HUES6 (cell line): ENCODE data around the gene ATG5.

Experiments used
- H3K27ac ChIP-seq: 2 replicates; pipeline ENCODE4 v1.7.0; 2013; ENCODE audit warnings: low read depth, mild to moderate bottlenecking, low read length, inconsistent platforms
- H3K27me3 ChIP-seq: 2 replicates; pipeline ENCODE4 v1.6.1; 2013; ENCODE audit warnings: low read length; ENCODE audit not compliant: control insufficient read depth, insufficient read depth
- H3K36me3 ChIP-seq: 2 replicates; pipeline ENCODE4 v1.6.1; 2013; ENCODE audit warnings: low read length; ENCODE audit not compliant: control insufficient read depth, insufficient read depth
- H3K4me1 ChIP-seq: 2 replicates; pipeline ENCODE4 v1.6.1; 2013; ENCODE audit warnings: low read length; ENCODE audit not compliant: control insufficient read depth, insufficient read depth
- H3K4me3 ChIP-seq: 2 replicates; pipeline ENCODE4 v1.5.1; 2013; ENCODE audit warnings: low read depth, low read length
- H3K9ac ChIP-seq: one replicate; pipeline ENCODE4 v1.6.1; 2013; ENCODE audit warnings: mild to moderate bottlenecking, low read length
- H3K9me3 ChIP-seq: 2 replicates; pipeline ENCODE4 v1.6.1; 2013; ENCODE audit warnings: low read depth, low read length; ENCODE audit not compliant: control insufficient read depth, insufficient read depth

The ATG5 gene

GRCh38 chr6:106325336-106326178, at the start of gene ATG5:
ATG5 (minus strand) TSS chr6:106325760; CDS start chr6:106316208, 9,552 bp downstream.
- peak within 1 kb of the TSS; percentile 93 for H3K4me3 ChIP-seq
- no peaks in the 10 kb centered on the region for H3K36me3 ChIP-seq
- peak within 1 kb of the TSS; percentile 92 for H3K9ac ChIP-seq
- H3K9me3 ChIP-seq, result no peaks in the 10 kb centered on the region
- peak within 1 kb of the TSS; percentile 90 for H3K27ac ChIP-seq
- H3K27me3 ChIP-seq, result no peaks in the 10 kb centered on the region
- peaks cover 5% of the 10 kb centered on the region for H3K4me1 ChIP-seq

- no peaks in the 10 kb centered on the region for H3K27me3 ChIP-seq
- H3K27ac ChIP-seq, result no peak overlapping the region
- no peaks in the 10 kb centered on the region for H3K9me3 ChIP-seq
- no peak overlapping the region for H3K4me3 ChIP-seq
- no peak overlapping the region for H3K9ac ChIP-seq
- H3K4me1 ChIP-seq, result peaks cover 5% of the 10 kb centered on the region; the same call in 1 of the 2 replicates
- no peaks in the 10 kb centered on the region for H3K36me3 ChIP-seq
These were observed 48.1 kb upstream of the ATG5 start for GRCh38 chr6:106373502-106374239.

- H3K36me3 ChIP-seq, result no peaks in the 10 kb centered on the region
- no peaks in the 10 kb centered on the region for H3K27me3 ChIP-seq
- peaks cover 5% of the 10 kb centered on the region; the same call in 1 of the 2 replicates for H3K4me1 ChIP-seq
- no peak overlapping the region for H3K27ac ChIP-seq
- no peak overlapping the region for H3K4me3 ChIP-seq
- no peaks in the 10 kb centered on the region for H3K9me3 ChIP-seq
- H3K9ac ChIP-seq, result no peak overlapping the region
These were observed 47.4 kb upstream of the ATG5 start for GRCh38 chr6:106372838-106373501.

- no peaks in the 10 kb centered on the region for H3K36me3 ChIP-seq
- no peak overlapping the region for H3K4me3 ChIP-seq
- peaks cover 5% of the 10 kb centered on the region; the same call in 1 of the 2 replicates for H3K4me1 ChIP-seq
- no peak overlapping the region for H3K27ac ChIP-seq
- no peaks in the 10 kb centered on the region for H3K27me3 ChIP-seq
- no peaks in the 10 kb centered on the region for H3K9me3 ChIP-seq
- no peak overlapping the region for H3K9ac ChIP-seq
These were observed 45.1 kb upstream of the ATG5 start for GRCh38 chr6:106370639-106371038.

GRCh38 chr6:106369739-106370138, 44.2 kb upstream of the ATG5 start:
- H3K4me1 ChIP-seq, result peaks cover 5% of the 10 kb centered on the region; the same call in 1 of the 2 replicates
- H3K27me3 ChIP-seq, result no peaks in the 10 kb centered on the region
- H3K9ac ChIP-seq, result no peak overlapping the region
- H3K27ac ChIP-seq, result no peak overlapping the region
- H3K36me3 ChIP-seq, result no peaks in the 10 kb centered on the region
- no peaks in the 10 kb centered on the region for H3K9me3 ChIP-seq
- no peak overlapping the region for H3K4me3 ChIP-seq

- Histone ChIP-seq H3K4me1 (0 out of 2 replicates have a peak, but pooled peaks cover 3% of the 10 kb centered on the region), H3K27ac (no peak overlapping the region), H3K27me3 (peaks cover 23% of the 10 kb centered on the region), H3K36me3 (no peaks in the 10 kb centered on the region), H3K9me3 (no peaks in the 10 kb centered on the region), H3K9ac (no peak overlapping the region), H3K4me3 (no peak overlapping the region)
These were observed 38.0 kb upstream of the ATG5 start for GRCh38 chr6:106363401-106364138.

- H3K27me3 ChIP-seq, result peaks cover 23% of the 10 kb centered on the region
- no peaks in the 10 kb centered on the region for H3K36me3 ChIP-seq
- H3K9ac ChIP-seq, result peak overlapping the region; percentile 9
- peak overlapping the region; percentile 85 for H3K4me3 ChIP-seq
- H3K9me3 ChIP-seq, result no peaks in the 10 kb centered on the region
- H3K27ac ChIP-seq, result no peak overlapping the region
- 0 out of 2 replicates have a peak, but pooled peaks cover 3% of the 10 kb centered on the region for H3K4me1 ChIP-seq
These were observed 35.5 kb upstream of the ATG5 start for GRCh38 chr6:106360989-106361430.

GRCh38 chr6:106360410-106360988, 34.9 kb upstream of the ATG5 start, which contains the start of gene CRYBG1:
CRYBG1 (plus strand) TSS chr6:106360717; CDS start chr6:106360909, 192 bp downstream.
- H3K4me3 ChIP-seq, result peak within 1 kb of the TSS; percentile 85
- H3K36me3 ChIP-seq, result no peaks in the 10 kb centered on the region
- H3K9me3 ChIP-seq, result no peaks in the 10 kb centered on the region
- peak within 1 kb of the TSS; percentile 9 for H3K9ac ChIP-seq
- peaks cover 23% of the 10 kb centered on the region for H3K27me3 ChIP-seq
- H3K4me1 ChIP-seq, result 0 out of 2 replicates have a peak, but pooled peaks cover 3% of the 10 kb centered on the region
- H3K27ac ChIP-seq, result no peak within 1 kb of the TSS

GRCh38 chr6:106359959-106360409, 34.4 kb upstream of the ATG5 start:
- 0 out of 2 replicates have a peak, but pooled peaks cover 3% of the 10 kb centered on the region for H3K4me1 ChIP-seq
- no peaks in the 10 kb centered on the region for H3K9me3 ChIP-seq
- H3K27me3 ChIP-seq, result peaks cover 23% of the 10 kb centered on the region
- peak overlapping the region; percentile 85 for H3K4me3 ChIP-seq
- H3K9ac ChIP-seq, result no peak overlapping the region
- H3K36me3 ChIP-seq, result no peaks in the 10 kb centered on the region
- no peak overlapping the region for H3K27ac ChIP-seq

GRCh38 chr6:106356378-106356777, 30.8 kb upstream of the ATG5 start:
- Histone ChIP-seq H3K36me3 (no peaks in the 10 kb centered on the region), H3K9ac (no peak overlapping the region), H3K4me1 (0 out of 2 replicates have a peak, but pooled peaks cover 3% of the 10 kb centered on the region), H3K9me3 (no peaks in the 10 kb centered on the region), H3K4me3 (no peak overlapping the region), H3K27me3 (peaks cover 17% of the 10 kb centered on the region), H3K27ac (no peak overlapping the region)
